Erythroblast (primary cell): ENCODE data around the gene TSPAN6.

Experiments
- GATA1 ChIP-seq: IDR thresholded peaks from 2 replicates; pipeline ENCODE4 v1.6.1; 2011; ENCODE audit warnings: low read depth, mild to moderate bottlenecking, control low read depth, low read length, moderate library complexity
- POLR2A ChIP-seq: IDR thresholded peaks from 2 replicates; pipeline ENCODE4 v1.6.1; 2011; ENCODE audit warnings: mild to moderate bottlenecking, low read length

DNA sequence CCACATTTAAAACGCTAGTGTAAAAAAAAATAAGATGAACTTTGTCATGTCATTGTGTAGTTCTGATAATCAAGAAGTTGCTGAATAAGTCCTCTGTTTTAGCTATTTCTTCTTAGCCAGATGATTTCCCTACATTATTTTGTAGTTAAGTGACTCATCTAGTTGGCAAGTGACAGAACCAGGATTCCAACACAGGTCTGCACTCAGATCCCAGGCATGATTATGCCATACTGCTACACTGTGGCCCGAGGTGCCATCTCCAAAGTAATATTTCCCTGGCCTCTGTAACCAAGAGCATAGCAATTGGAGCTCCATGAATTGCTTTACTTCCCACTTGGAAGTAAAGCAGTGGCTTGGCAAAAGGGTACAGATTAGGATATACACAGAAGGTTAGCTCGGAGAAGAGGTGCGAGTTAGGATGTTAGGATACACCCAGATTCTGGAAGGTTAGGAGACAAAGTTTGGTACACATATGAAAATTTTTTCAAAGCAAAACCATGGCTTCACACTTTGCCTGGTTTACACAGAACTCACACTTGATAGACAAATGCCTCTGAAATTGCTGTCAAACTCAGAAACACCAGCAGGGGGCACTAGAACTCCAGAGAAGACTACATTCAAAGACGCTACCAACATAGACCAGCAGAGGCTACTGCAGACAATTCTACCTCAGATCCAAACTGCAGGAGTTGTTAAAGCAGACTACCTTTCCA is 48.8 kb upstream of the TSPAN6 start:
- TF ChIP-seq POLR2A (no peak), GATA1 (no peak)
